RWPE1 (cell line): ENCODE data around the gene MON1B.
"Not testable (repeated sequence)": the region's sequence is repeated elsewhere in the genome, so short reads cannot be mapped to it uniquely, and the experiment has no call there.

Experiments
- CTCF ChIA-PET: fragments of 350-600 bp; sonication (Branson Sonifier 250); formaldehyde crosslinking; extraction: SDS; loops from one replicate; lab custom pipeline; 2021; lab: Yijun Ruan, JAX
- POLR2A ChIA-PET: fragments of 400-600 bp; formaldehyde crosslinking; extraction: SDS; loops from one replicate; lab custom pipeline; 2020; ENCODE audit warnings: antibody characterized with exemption; ENCODE audit not compliant: low non-redundant PET; lab: Yijun Ruan, JAX
- DNase-seq: peaks from one replicate; pipeline ENCODE4 v3.0.0; 2012; ENCODE audit warnings: low spot score
- H3K27ac ChIP-seq: fragments of 450-650 bp; 2 replicates; pipeline ENCODE4 v1.5.1; 2017
- TF ChIP-seq, protein P1 (sequence below): fragments of 450-650 bp; conservative IDR thresholded peaks from 2 replicates; pipeline ENCODE4 v1.5.1; 2017; ENCODE audit warnings: low read depth, mild to moderate bottlenecking

Gene MON1B

DNA sequence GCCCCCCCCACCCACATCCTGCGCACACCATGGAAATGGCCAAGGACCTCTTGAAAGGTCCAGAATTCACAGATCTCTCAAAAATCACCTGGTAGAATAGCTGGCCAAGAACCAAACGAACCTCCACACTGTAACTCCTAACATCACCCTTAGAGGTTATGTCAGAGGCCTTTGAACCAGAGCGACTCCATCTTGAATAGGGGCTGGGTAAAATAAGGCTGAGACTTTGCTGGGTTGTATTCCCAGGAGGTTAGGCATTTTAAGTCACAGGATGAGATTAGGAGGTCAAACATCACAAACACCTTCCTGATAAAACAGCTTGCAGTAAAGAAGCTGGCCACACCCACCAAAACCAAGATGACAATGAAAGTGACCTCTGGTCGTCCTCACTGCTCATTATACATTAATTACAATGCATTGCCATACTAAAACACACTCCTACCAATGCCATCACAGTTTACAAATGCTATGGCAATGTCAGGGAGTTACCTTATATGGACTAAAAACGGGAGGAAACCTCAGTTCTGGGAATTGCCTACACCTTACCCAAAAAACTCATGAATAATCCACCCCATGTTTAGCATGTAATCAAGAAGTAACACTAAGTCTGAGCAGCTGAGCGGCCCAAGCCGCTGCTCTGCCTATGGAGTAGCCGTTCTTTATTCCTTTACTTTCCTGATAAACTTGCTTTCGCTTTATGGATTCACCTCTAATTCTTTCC, 43.0 kb downstream of the MON1B start:
- ChIA-PET POLR2A (no interaction called here), CTCF (no interaction called here)
- DNase-seq, result no peak
- TF ChIP-seq, protein P1, sequence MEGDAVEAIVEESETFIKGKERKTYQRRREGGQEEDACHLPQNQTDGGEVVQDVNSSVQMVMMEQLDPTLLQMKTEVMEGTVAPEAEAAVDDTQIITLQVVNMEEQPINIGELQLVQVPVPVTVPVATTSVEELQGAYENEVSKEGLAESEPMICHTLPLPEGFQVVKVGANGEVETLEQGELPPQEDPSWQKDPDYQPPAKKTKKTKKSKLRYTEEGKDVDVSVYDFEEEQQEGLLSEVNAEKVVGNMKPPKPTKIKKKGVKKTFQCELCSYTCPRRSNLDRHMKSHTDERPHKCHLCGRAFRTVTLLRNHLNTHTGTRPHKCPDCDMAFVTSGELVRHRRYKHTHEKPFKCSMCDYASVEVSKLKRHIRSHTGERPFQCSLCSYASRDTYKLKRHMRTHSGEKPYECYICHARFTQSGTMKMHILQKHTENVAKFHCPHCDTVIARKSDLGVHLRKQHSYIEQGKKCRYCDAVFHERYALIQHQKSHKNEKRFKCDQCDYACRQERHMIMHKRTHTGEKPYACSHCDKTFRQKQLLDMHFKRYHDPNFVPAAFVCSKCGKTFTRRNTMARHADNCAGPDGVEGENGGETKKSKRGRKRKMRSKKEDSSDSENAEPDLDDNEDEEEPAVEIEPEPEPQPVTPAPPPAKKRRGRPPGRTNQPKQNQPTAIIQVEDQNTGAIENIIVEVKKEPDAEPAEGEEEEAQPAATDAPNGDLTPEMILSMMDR, result no peak
- no peak overlapping the region for H3K27ac ChIP-seq

DNA sequence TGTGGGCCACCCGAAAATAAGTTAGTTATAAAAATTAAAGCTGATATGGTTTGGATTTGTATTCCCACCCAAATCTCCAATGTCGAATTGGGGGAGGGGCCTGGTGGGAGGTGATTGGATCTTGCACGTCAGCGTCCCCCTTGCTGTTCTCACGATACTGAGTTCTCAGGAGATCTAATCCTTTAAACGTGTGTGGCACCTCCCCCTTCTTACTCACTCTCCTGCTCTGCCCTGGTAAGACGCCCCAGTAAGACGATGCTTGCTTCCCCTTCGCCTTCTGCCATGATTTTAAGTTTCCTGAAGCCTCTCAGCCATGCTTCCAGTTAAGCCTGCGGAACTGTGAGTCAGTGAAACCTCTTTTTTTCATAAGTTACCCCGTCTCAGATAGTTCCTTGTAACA, 43.6 kb downstream of the MON1B start:
- no peak overlapping the region for H3K27ac ChIP-seq
- TF ChIP-seq, protein P1, result no peak
- ChIA-PET CTCF (interaction anchor here (4.9 kb wide), 1 partner anchor 350 kb away, joined by 34 read pairs; no protein-coding TSS in a partner anchor), POLR2A (no interaction called here)
- no peak for DNase-seq

DNA sequence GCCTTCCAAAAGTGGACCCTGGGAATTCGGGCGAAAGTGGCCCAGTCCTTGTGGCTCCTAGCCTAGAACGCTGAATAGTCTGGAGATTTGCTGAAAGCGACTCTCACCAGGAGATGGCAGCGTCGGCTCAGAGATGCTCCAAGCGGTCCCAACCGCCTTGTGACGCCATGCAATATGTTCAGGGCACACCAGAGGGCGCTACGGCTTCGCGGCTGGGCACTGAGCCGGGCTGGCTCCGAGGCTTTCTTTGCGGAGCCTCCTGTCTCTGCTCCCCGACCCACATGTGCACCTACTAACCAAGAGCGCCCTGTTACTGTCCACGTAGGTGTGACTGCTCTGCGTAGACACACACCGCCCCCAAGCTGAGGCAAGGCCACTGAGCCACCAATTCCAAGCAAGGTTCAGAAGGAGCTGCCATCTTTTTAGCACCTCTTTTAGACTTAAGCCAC, 45.1 kb downstream of the MON1B start:
- H3K27ac ChIP-seq, result no peak overlapping the region
- TF ChIP-seq, protein P1, result peak; percentile 94
- ChIA-PET CTCF (interaction anchor here (0.6 to 4.9 kb wide), 12 partner anchors 27 to 1148 kb away, joined by 3 to 34 read pairs (median 4); no protein-coding TSS in a partner anchor), POLR2A (no interaction called here)
- peak; percentile 81 for DNase-seq

DNA sequence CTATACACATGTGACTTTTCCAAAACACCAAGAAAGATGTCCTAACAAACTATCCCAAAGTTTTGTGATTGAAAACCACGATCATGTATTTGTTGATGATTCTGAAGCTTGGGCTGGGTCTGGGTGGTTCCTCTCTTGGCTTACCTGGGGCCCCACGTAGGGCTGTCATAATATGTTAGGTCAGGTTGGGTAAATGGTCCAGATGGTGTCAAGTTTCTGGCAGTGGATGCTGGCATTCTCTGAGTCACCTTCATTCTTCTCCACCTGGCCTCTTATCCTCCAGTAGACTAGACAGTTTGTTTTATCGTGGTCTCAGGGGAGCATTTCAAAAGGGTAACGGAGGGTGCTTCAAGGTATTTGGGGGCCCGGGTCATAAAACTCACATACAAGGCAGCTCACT, 47.6 kb downstream of the MON1B start:
- DNase-seq, result no peak
- POLR2A ChIA-PET, result no interaction called here
- H3K27ac ChIP-seq, result no peak overlapping the region
- TF ChIP-seq, protein P1, result no peak
- CTCF ChIA-PET, result interaction anchor here (0.5 to 4.9 kb wide), 2 partner anchors 346 to 351 kb away, joined by 4 to 34 read pairs; no protein-coding TSS in a partner anchor

DNA sequence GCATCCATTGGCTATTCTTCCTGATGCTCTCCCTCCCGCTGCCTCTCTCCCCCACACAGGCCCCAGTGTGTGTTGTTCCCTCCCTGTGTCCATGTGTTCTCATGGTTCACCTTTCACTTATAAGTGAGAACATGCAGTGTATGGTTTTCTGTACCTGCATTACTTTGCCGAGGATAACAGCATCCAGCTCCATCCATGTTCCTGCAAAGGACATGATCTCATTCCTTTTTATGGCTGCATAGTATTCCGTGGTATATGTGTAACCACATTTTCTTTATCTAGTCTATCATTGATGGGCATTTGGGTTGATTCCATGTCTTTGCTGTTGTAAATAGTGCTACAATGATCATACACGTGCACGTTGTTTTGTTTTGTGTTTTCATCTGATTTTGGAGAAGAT, 51.5 kb downstream of the MON1B start:
- CTCF ChIA-PET, POLR2A ChIA-PET, DNase-seq: not testable (repeated sequence)

GRCh38 chr16:77246150-77246549, 55.2 kb downstream of the MON1B start:
- no peak for DNase-seq
- POLR2A ChIA-PET, result no interaction called here
- TF ChIP-seq, protein P1, result no peak
- CTCF ChIA-PET, result no interaction called here
- no peak overlapping the region for H3K27ac ChIP-seq

More for the DNA sequence above, 51.5 kb downstream of the MON1B start:
- not testable (repeated sequence) for H3K27ac ChIP-seq

- CTCF ChIA-PET, result no interaction called here
- TF ChIP-seq, protein P1, result no peak
- H3K27ac ChIP-seq, result no peak overlapping the region
- no peak for DNase-seq
- POLR2A ChIA-PET, result no interaction called here
These were observed 59.4 kb downstream of the MON1B start for GRCh38 chr16:77250400-77250799.
